HuH-7.5 (cell line): ENCODE data around the gene KERA.
"Not testable (repeated sequence)": the region's sequence is repeated elsewhere in the genome, so short reads cannot be mapped to it uniquely, and the experiment has no call there.

Experiments
- DNase-seq: peaks from one replicate; pipeline ENCODE4 v3.0.0; 2011; ENCODE audit warnings: low spot score

The KERA gene

GRCh38 chr12:91057368-91058165 is at the start of gene KERA:
KERA (minus strand) TSS chr12:91058024; CDS start chr12:91056281, 1,743 bp downstream.
- no peak for DNase-seq

GRCh38 chr12:91106283-91106682 is 48.5 kb upstream of the KERA start:
- no peak for DNase-seq

GRCh38 chr12:91105807-91106206 is 48.0 kb upstream of the KERA start:
- DNase-seq: no peak

- no peak for DNase-seq
Observed at GRCh38 chr12:91104812-91105466, 47.1 kb upstream of the KERA start.

GRCh38 chr12:91103624-91104023 is 45.8 kb upstream of the KERA start:
- DNase-seq: no peak

GRCh38 chr12:91103101-91103500 is 45.3 kb upstream of the KERA start:
- DNase-seq: no peak

GRCh38 chr12:91100906-91101305 is 43.1 kb upstream of the KERA start:
- no peak for DNase-seq

GRCh38 chr12:91099836-91100235 is 42.0 kb upstream of the KERA start:
- no peak for DNase-seq

GRCh38 chr12:91099341-91099740 is 41.5 kb upstream of the KERA start:
- DNase-seq: no peak

- DNase-seq: no peak
Observed at GRCh38 chr12:91098941-91099340, 41.1 kb upstream of the KERA start.

- DNase-seq: no peak
Observed at GRCh38 chr12:91098461-91098860, 40.6 kb upstream of the KERA start.

GRCh38 chr12:91094957-91095356 is 37.1 kb upstream of the KERA start:
- no peak for DNase-seq

GRCh38 chr12:91094032-91094662 is 36.3 kb upstream of the KERA start:
- DNase-seq: no peak

GRCh38 chr12:91093341-91093740 is 35.5 kb upstream of the KERA start:
- no peak for DNase-seq

GRCh38 chr12:91091916-91092715 is 34.3 kb upstream of the KERA start:
- DNase-seq: no peak

- DNase-seq: not testable (repeated sequence)
Observed at GRCh38 chr12:91089953-91090352, 32.1 kb upstream of the KERA start.

GRCh38 chr12:91080041-91080440 is 22.2 kb upstream of the KERA start:
- no peak for DNase-seq

GRCh38 chr12:91078501-91078900 is 20.7 kb upstream of the KERA start:
- DNase-seq: no peak

GRCh38 chr12:91077228-91077954 is 19.6 kb upstream of the KERA start:
- DNase-seq: no peak

- no peak for DNase-seq
Observed at GRCh38 chr12:91074851-91075250, 17.0 kb upstream of the KERA start.

GRCh38 chr12:91074154-91074709 is 16.4 kb upstream of the KERA start:
- no peak for DNase-seq
